ENCODE results near the gene SRSF8.

DNA sequence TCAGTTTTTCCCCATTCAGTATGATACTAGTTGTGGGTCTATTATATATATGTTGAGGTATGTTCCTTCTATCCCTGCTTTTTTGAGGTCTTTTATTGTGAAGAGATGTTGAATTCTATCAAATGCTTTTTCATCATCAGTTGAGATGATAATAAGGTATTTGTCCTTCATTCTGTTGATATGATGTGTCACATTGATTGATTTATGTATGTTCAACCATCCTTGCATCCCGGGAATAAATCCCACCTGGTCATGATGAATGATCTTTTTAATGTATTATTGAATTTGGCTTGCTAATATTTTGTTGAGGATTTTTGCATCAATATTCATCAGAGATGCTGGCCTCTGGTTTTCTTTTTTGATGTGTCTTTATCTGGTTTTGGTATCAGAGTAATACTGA, 48.9 kb downstream of the SRSF8 start:
- TF ChIP-seq, protein P1, sequence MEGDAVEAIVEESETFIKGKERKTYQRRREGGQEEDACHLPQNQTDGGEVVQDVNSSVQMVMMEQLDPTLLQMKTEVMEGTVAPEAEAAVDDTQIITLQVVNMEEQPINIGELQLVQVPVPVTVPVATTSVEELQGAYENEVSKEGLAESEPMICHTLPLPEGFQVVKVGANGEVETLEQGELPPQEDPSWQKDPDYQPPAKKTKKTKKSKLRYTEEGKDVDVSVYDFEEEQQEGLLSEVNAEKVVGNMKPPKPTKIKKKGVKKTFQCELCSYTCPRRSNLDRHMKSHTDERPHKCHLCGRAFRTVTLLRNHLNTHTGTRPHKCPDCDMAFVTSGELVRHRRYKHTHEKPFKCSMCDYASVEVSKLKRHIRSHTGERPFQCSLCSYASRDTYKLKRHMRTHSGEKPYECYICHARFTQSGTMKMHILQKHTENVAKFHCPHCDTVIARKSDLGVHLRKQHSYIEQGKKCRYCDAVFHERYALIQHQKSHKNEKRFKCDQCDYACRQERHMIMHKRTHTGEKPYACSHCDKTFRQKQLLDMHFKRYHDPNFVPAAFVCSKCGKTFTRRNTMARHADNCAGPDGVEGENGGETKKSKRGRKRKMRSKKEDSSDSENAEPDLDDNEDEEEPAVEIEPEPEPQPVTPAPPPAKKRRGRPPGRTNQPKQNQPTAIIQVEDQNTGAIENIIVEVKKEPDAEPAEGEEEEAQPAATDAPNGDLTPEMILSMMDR (conservative IDR thresholded peaks at IDR 0.05), result no peak
- no peak for TF ChIP-seq EZH2 (IDR thresholded peaks at IDR 0.05; ENCODE audit: low read depth)

Measured in PC-9 (cell line).